NT2/D1 (cell line): ENCODE data around the gene FBXL20.

Source experiments
- YY1 ChIP-seq: IDR thresholded peaks from 2 replicates; pipeline ENCODE4 v1.6.1; 2011; ENCODE audit not compliant: insufficient read length, insufficient read depth
- ZNF274 ChIP-seq: IDR thresholded peaks from 2 replicates; pipeline ENCODE4 v1.6.1; 2011; ENCODE audit warnings: mild to moderate bottlenecking, low read depth, low read length

- TF ChIP-seq ZNF274 (no peak), YY1 (no peak)
These were observed at the start of gene FBXL20 for GRCh38 chr17:39401412-39402243.
